Thyroid gland (tissue), 4 donors: Measurements from ENCODE around the gene MPZL2. TPM values are rescaled to one million over a fixed set of nuclear protein-coding genes. Genes with fewer than 3 reads are reported as not detected.

Source experiments
- DNase-seq, 2 donors: peaks; one replicate each; pipeline ENCODE4 v3.0.0-alpha.2; 2019
- H3K27ac ChIP-seq, 3 donors: fragments of 200-600 bp; sonication (generic); 1 replicate in 2 of 3; 2 replicates in 1 of 3; pipeline ENCODE4 v1.5.1; 2016 to 2019; ENCODE audit warnings: mild to moderate bottlenecking in 1 of 3, moderate library complexity in 1 of 3
- H3K27me3 ChIP-seq: fragments of 200-600 bp; sonication (generic); one replicate; pipeline ENCODE4 v1.5.1; 2019
- H3K36me3 ChIP-seq, 2 donors: fragments of 200-600 bp; sonication (generic); one replicate each; pipeline ENCODE4 v1.5.1; 2016 to 2019
- H3K4me1 ChIP-seq, 2 donors: fragments of 200-600 bp; sonication (generic); one replicate each; pipeline ENCODE4 v1.5.1; 2017 to 2019
- H3K4me3 ChIP-seq, 3 donors: fragments of 200-600 bp; sonication (generic); replicated peaks in 1 of 3; 1 replicate in 2 of 3; 2 replicates in 1 of 3; pipeline ENCODE4 v1.5.1; 2016; ENCODE audit warnings: mild to moderate bottlenecking in 1 of 3
- H3K9me3 ChIP-seq: fragments of 200-600 bp; sonication (generic); one replicate; pipeline ENCODE4 v1.5.1; 2017
- CTCF ChIP-seq, 6 experiments: fragments of 200-600 bp in 3 of 6; fragments of 450-650 bp in 3 of 6; sonication (generic) in 3 of 6; IDR thresholded peaks; one replicate each; pipeline ENCODE4 v1.5.1; 2016 to 2019; ENCODE audit warnings: antibody characterized with exemption in 6 of 6, mild to moderate bottlenecking in 2 of 6, inconsistent platforms in 1 of 6, moderate library complexity in 1 of 6
- POLR2A ChIP-seq, 2 donors: fragments of 450-650 bp; IDR thresholded peaks; one replicate each; pipeline ENCODE4 v1.6.1; 2017; ENCODE audit warnings: antibody characterized with exemption in 2 of 2, mild to moderate bottlenecking in 2 of 2, moderate library complexity in 1 of 2
- WGBS, 2 donors: methylation state at CpG; one replicate each; pipeline ENCODE4 v1.1.5; 2017; 5-methylcytosine and 5-hydroxymethylcytosine counted together
- intact Hi-C: fragments of 100-400 bp; cut with DNase I; formaldehyde crosslinking; loops from one replicate; pipeline ENCODE4 v1.15.1; 2023
- total RNA-seq, 4 donors: library from RNA; depleted of rRNA; stranded (reverse); fragments of >200 nt; gene quantifications; one replicate each; pipeline ENCODE4 v1.2.3, GENCODE V29; 2016

MPZL2 gene
- total RNA-seq, 4 donors from 2014 or later: 40.3 to 92.7 (median 76.1) TPM

DNA sequence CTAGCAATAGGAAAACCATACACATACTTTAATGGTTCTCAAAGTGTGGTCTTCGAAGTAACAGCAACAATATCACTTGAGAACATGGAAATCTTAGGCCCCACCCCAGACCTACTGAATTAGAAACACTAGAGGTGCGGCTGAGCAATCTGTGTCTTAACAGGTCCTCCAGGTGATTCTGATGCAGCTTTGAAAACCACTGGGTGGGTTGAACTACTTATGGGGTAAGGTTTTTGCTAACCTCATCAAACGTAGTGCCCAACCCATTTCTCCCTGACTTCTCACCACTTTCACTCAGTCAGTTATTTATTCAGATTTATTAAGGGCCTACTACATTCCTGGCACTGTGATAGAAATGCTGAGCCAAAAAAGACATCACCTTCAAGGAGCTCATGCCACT lies 3.7 kb downstream of the MPZL2 start:
- no peaks in the 10 kb centered on the region for H3K27me3 ChIP-seq
- no peak overlapping the region for H3K4me3 ChIP-seq
- intact Hi-C loops: no loop called here
- no peak overlapping the region for H3K27ac ChIP-seq
- DNase-seq: no peak
- H3K36me3 ChIP-seq: peaks cover 4 to 6% of the 10 kb centered on the region in 2 donors
- WGBS, 2 donors: 56 to 64% methylated on average over 3 of the region's 3 CpGs
- H3K4me1 ChIP-seq: peaks cover 19 to 26% of the 10 kb centered on the region in 2 donors
- H3K9me3 ChIP-seq: no peaks in the 10 kb centered on the region
- TF ChIP-seq CTCF (IDR thresholded peaks at IDR 0.05): no peak
- TF ChIP-seq POLR2A (IDR thresholded peaks at IDR 0.05): no peak

DNA sequence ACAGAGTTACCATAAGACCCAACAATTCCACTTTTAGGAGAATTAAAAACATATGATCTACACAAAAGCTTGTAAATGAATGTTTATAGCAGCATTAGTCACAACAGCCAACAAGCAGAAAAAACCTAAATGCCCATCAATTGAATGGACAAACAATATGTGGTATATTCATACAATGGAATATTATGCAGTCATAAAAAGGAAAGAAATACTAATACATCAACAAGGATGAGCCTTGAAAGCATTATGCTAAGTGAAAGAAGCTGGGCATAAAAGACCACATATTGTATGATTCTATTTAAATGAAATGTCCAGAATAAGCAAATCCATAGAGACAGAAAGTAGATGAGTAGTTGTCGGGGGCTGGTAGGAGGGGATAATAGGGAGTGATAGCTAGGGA lies 5.0 kb downstream of the MPZL2 start:
- no peak for DNase-seq
- Histone ChIP-seq H3K27ac (no peak overlapping the region), H3K4me3 (no peak overlapping the region), H3K9me3 (no peaks in the 10 kb centered on the region), H3K4me1 (peaks cover 8 to 17% of the 10 kb centered on the region in 2 donors), H3K27me3 (no peaks in the 10 kb centered on the region), H3K36me3 (peaks cover 4 to 6% of the 10 kb centered on the region in 2 donors)
- WGBS, 2 donors: 95 to 98% methylated on average over 1 of the region's 1 CpG
- intact Hi-C loops: no loop called here
- TF ChIP-seq POLR2A (IDR thresholded peaks at IDR 0.05): no peak
- no peak for TF ChIP-seq CTCF (IDR thresholded peaks at IDR 0.05)

GRCh38 chr11:118258410-118258809 lies 5.7 kb downstream of the MPZL2 start:
- Histone ChIP-seq H3K4me3 (no peak overlapping the region), H3K9me3 (no peaks in the 10 kb centered on the region), H3K36me3 (peaks cover 4 to 6% of the 10 kb centered on the region in 2 donors), H3K4me1 (peaks cover 8 to 17% of the 10 kb centered on the region in 2 donors), H3K27me3 (no peaks in the 10 kb centered on the region), H3K27ac (no peak overlapping the region)
- 0% methylated on average over 1 of the region's 1 CpG for WGBS, 2 donors
- intact Hi-C loops: no loop called here
- no peak for TF ChIP-seq CTCF (IDR thresholded peaks at IDR 0.05)
- no peak for TF ChIP-seq POLR2A (IDR thresholded peaks at IDR 0.05)
- no peak for DNase-seq

GRCh38 chr11:118252688-118253087 lies 11.4 kb downstream of the MPZL2 start:
- peak overlapping the region in 1 of 3 donors; percentile 53 for H3K4me3 ChIP-seq
- intact Hi-C loops: no loop called here
- TF ChIP-seq CTCF (IDR thresholded peaks at IDR 0.05) (no peak), POLR2A (IDR thresholded peaks at IDR 0.05) (no peak)
- no peak for DNase-seq
- H3K36me3 ChIP-seq: peaks cover 4 to 6% of the 10 kb centered on the region in 2 donors
- peak overlapping the region in 2 of 3 donors; percentile 94 to 98 for H3K27ac ChIP-seq
- WGBS, 2 donors: 71 to 72% methylated on average over 3 of the region's 3 CpGs
- no peaks in the 10 kb centered on the region for H3K9me3 ChIP-seq
- H3K27me3 ChIP-seq: no peaks in the 10 kb centered on the region
- H3K4me1 ChIP-seq: peaks cover 13 to 28% of the 10 kb centered on the region in 2 donors

GRCh38 chr11:118251858-118252652 lies 12.0 kb downstream of the MPZL2 start, which contains the start of gene MPZL3:
TSS of gene MPZL3 (minus strand) at chr11:118252365. CDS start at chr11:118252294, 71 bp downstream.
- no peaks in the 10 kb centered on the region for H3K27me3 ChIP-seq
- TF ChIP-seq CTCF (IDR thresholded peaks at IDR 0.05) (no peak), POLR2A (IDR thresholded peaks at IDR 0.05) (peak in 1 of 2 donors; percentile 64)
- intact Hi-C loops: no loop called here
- peaks cover 13 to 34% of the 10 kb centered on the region in 2 donors for H3K4me1 ChIP-seq
- peaks cover 4 to 6% of the 10 kb centered on the region in 2 donors for H3K36me3 ChIP-seq
- DNase-seq: peak; percentile 91 to 92
- peak within 1 kb of the TSS; percentile 92 to 98 (median 94) for H3K27ac ChIP-seq
- WGBS, 2 donors: 3% methylated on average over 30 to 32 of the region's 33 CpGs
- peak within 1 kb of the TSS; percentile 43 to 69 (median 53) for H3K4me3 ChIP-seq
- H3K9me3 ChIP-seq: no peaks in the 10 kb centered on the region
